H1 (cell line): ENCODE data around the gene STX17. TPM values are rescaled to one million over a fixed set of nuclear protein-coding genes. Genes with fewer than 3 reads are reported as not detected.

ENCODE experiments used
- CHD7 ChIP-seq: fragments of 300-600 bp; sonication (generic); IDR thresholded peaks from 2 replicates; pipeline ENCODE4 v1.7.1; 2012; ENCODE audit warnings: low read length, moderate library complexity, mild to moderate bottlenecking, inconsistent platforms; ENCODE audit not compliant: insufficient replicate concordance
- SP1 ChIP-seq: IDR thresholded peaks from 2 replicates; pipeline ENCODE4 v1.6.1; 2011; ENCODE audit warnings: low read depth, low read length
- polyA plus RNA-seq, 7 experiments: library from polyadenylated mRNA; depleted of rRNA in 3 of 7; stranded (reverse) in 5 of 7; unstranded in 2 of 7; fragments of >200 nt in 5 of 7; fragments of 200-250 nt in 2 of 7; gene quantifications; 1 replicate in 5 of 7; 2 replicates in 1 of 7; 4 replicates in 1 of 7; pipeline versions ENCODE4 v1.2.1 to v1.2.3, GENCODE V29; 2011 to 2013; ENCODE audit warnings: missing spikeins in 2 of 7, mixed read lengths in 2 of 7
- total RNA-seq: library from RNA; stranded (reverse); fragmentation: NEBNext Ultra II Directional; extraction: Animal tissue kit (Norgen Biotek cat#: 25700); gene quantifications from 2 replicates; pipeline ENCODE4 v1.2.1, GENCODE V29; 2021
- TF ChIP-seq, protein P1 (sequence below), 3 experiments: IDR thresholded peaks; 1 replicate in 2 of 3; 2 replicates in 1 of 3; pipeline versions ENCODE4 v1.5.1 to v1.6.1; 2011; ENCODE audit warnings: low read length in 3 of 3, mild to moderate bottlenecking in 3 of 3, inconsistent platforms in 2 of 3, low read depth in 1 of 3, moderate library complexity in 1 of 3; ENCODE audit not compliant: insufficient read depth in 1 of 3; ENCODE audit errors: control extremely low read depth in 1 of 3

The STX17 gene
- total and polyA plus RNA-seq, 2 of the 8 experiments (the other 6 are each of a cell fraction or from before 2014, with no cell fraction given), result 4.5 to 16.3 TPM

DNA sequence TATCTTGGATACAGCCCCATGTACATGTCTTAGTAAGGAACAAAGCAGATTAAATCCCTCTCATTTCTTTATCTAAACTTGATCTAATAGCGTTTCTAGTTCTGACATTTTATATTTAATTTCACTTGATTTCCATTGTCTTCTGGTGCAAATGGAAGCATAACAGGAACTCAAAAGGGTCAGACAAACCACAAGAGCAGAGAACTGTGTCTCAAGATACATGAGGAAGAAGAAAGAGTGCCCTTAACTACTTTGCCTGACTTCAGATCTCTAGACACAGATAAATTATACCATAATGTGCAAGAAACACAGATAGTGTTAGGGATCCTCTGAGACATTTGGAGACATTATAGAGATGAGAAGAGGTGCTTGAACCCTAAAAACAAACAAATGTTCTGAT, 20.7 kb upstream of the STX17 start (continued):
- TF ChIP-seq CHD7 (no peak), SP1 (no peak)
- TF ChIP-seq, protein P1, sequence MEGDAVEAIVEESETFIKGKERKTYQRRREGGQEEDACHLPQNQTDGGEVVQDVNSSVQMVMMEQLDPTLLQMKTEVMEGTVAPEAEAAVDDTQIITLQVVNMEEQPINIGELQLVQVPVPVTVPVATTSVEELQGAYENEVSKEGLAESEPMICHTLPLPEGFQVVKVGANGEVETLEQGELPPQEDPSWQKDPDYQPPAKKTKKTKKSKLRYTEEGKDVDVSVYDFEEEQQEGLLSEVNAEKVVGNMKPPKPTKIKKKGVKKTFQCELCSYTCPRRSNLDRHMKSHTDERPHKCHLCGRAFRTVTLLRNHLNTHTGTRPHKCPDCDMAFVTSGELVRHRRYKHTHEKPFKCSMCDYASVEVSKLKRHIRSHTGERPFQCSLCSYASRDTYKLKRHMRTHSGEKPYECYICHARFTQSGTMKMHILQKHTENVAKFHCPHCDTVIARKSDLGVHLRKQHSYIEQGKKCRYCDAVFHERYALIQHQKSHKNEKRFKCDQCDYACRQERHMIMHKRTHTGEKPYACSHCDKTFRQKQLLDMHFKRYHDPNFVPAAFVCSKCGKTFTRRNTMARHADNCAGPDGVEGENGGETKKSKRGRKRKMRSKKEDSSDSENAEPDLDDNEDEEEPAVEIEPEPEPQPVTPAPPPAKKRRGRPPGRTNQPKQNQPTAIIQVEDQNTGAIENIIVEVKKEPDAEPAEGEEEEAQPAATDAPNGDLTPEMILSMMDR (IDR thresholded peaks at IDR 0.05; ENCODE audit: control extremely low read depth in 1 of 3, insufficient read depth in 1 of 3, low read depth in 1 of 3, low read length in 3 of 3), result no peak
